Left hindlimb (tissue), 1 donor: ENCODE measurements around the gene MYADML2.
"Not testable (repeated sequence)": the region's sequence is repeated elsewhere in the genome, so short reads cannot be mapped to it uniquely, and the experiment has no call there.

Experiments used
- DNase-seq: peaks from one replicate; pipeline ENCODE4 v3.0.0-alpha.2; 2018

The MYADML2 gene

GRCh38 chr17:81947189-81947588 lies at the start of gene MYADML2:
MYADML2 (minus strand) TSS chr17:81947233; CDS start chr17:81941741, 5,492 bp downstream.
- DNase-seq, result no peak

- no peak for DNase-seq
Measured at GRCh38 chr17:81996232-81996756, 49.3 kb upstream of the MYADML2 start.

GRCh38 chr17:81995463-81996231 lies 48.6 kb upstream of the MYADML2 start:
- DNase-seq, result peak; percentile 28

- DNase-seq, result peak; percentile 55
Measured at GRCh38 chr17:81994593-81995462, 47.8 kb upstream of the MYADML2 start.

GRCh38 chr17:81993729-81994592 lies 46.9 kb upstream of the MYADML2 start:
- DNase-seq, result no peak

- no peak for DNase-seq
Measured at GRCh38 chr17:81992306-81993102, 45.5 kb upstream of the MYADML2 start.

GRCh38 chr17:81991684-81992305 lies 44.8 kb upstream of the MYADML2 start:
- DNase-seq, result peak; percentile 91

- peak; percentile 29 for DNase-seq
Measured at GRCh38 chr17:81990836-81991683, 44.0 kb upstream of the MYADML2 start.

- no peak for DNase-seq
Measured at GRCh38 chr17:81987161-81987770, 40.2 kb upstream of the MYADML2 start.

- DNase-seq, result no peak
Measured at GRCh38 chr17:81986606-81987005, 39.6 kb upstream of the MYADML2 start.

GRCh38 chr17:81984773-81985410 lies 37.9 kb upstream of the MYADML2 start:
- no peak for DNase-seq

GRCh38 chr17:81983639-81984373 lies 36.8 kb upstream of the MYADML2 start:
- DNase-seq, result no peak

- no peak for DNase-seq
Measured at GRCh38 chr17:81983011-81983638, 36.1 kb upstream of the MYADML2 start.

GRCh38 chr17:81981511-81981910 lies 34.5 kb upstream of the MYADML2 start:
- DNase-seq, result not testable (repeated sequence)

GRCh38 chr17:81980707-81981343 lies 33.8 kb upstream of the MYADML2 start:
- DNase-seq, result no peak

GRCh38 chr17:81980122-81980521 lies 33.1 kb upstream of the MYADML2 start:
- DNase-seq, result no peak

GRCh38 chr17:81978524-81979298 lies 31.7 kb upstream of the MYADML2 start:
- DNase-seq, result no peak
